GM23248 (cell line): ENCODE results near the gene MANF.

Experiments used
- EZH2 ChIP-seq: fragments of 200-600 bp; sonication (generic); IDR thresholded peaks from 2 replicates; pipeline ENCODE4 v1.6.1; 2018; ENCODE audit warnings: antibody characterized with exemption, mild to moderate bottlenecking; ENCODE audit not compliant: insufficient read depth, poor library complexity, severe bottlenecking
- EZH2phosphoT487 ChIP-seq: fragments of 200-600 bp; sonication (generic); IDR thresholded peaks from 2 replicates; pipeline ENCODE4 v1.6.1; 2018; ENCODE audit warnings: antibody characterized with exemption, moderate library complexity, mild to moderate bottlenecking, low read depth; ENCODE audit not compliant: insufficient read depth

DNA sequence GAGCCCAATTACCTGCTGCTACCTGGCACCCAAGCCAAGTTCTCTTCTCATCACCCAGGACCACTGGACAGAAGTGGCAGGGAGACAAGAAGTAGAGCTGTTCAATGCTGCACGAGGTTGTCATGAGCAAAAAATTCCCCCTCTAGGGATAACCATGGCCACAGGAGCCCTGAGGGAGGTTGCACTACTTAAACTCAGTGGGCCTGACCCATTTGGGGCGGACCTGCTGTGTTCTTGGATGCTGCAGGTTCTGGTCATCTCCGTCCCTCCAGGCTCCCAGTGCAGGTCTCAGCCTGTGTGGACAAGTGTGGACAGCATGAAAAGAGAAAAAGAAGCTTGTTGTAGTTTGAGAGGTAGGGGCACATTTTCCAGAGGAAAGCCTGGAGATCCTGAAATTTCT lies 26.1 kb upstream of the MANF start:
- TF ChIP-seq EZH2phosphoT487 = no peak
- no peak for TF ChIP-seq EZH2
